Caki2 (cell line): ENCODE data around the gene MYO5B. TPM values are rescaled to one million over a fixed set of nuclear protein-coding genes. Genes with fewer than 3 reads are reported as not detected.
"Not testable (repeated sequence)": the region's sequence is repeated elsewhere in the genome, so short reads cannot be mapped to it uniquely, and the experiment has no call there.

Source experiments
- DNase-seq: peaks from one replicate; pipeline ENCODE4 v3.0.0-alpha.2; 2015; ENCODE audit warnings: low read depth
- in situ Hi-C: cut with HindIII; loops from 2 replicates; pipeline ENCODE4 v1.10.0; 2016; ENCODE audit warnings: low sequenced_read_pairs, low pct_unique_long_range_greater_than_20kb, mixed read lengths
- total RNA-seq: library from RNA; depleted of rRNA; stranded (reverse); fragments of >200 nt; shearing (Covaris generic); gene quantifications from 2 replicates; pipeline ENCODE4 v1.2.3, GENCODE V29; 2014; ENCODE audit warnings: low replicate concordance; rRNA removed

Gene MYO5B
- total RNA-seq, 1 experiment from 2014 or later: 9.6 TPM

DNA sequence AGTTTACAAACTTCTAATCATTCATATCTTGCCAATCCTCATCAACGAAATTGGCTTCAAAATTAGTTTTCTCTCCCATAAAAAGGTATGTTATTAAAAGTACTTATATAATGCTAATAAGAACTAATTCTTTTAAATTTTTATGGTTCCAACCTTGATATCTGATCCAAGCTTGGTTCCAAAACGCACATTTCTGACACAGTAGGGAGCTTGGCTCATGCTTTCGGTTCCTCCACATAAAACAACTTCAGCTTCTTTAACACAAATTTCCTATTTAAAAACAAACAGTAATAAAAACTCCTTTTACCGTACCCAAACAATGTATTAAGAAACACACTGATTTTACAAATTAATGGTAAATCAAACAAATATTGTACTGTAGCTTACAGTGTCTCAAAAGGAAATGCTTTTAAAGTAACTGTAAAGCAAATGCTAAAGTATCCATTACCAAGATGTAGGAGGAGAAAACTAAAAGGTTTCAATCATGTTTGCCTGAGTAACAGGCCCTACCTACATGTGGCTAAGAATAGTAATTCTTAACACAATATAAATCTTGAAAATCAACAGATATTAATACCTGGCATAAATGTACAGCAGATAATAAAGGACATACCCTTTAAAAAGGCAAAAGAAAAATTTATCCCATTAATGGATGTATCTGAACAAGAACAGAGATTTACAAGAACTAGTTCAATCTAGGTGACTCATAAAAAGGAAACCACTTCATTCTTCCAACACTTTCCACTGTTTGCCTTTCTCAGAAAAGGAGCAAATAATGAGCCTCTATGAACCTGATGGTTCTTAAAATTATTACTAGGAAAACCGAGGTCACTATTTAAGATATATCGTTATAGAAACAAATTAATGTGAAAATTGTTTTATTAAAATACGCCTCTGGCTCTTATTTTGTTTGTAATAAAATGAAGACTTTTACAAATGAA lies 399.1 kb downstream of the MYO5B start:
- no peak for DNase-seq
- in situ Hi-C loops: no loop called here

DNA sequence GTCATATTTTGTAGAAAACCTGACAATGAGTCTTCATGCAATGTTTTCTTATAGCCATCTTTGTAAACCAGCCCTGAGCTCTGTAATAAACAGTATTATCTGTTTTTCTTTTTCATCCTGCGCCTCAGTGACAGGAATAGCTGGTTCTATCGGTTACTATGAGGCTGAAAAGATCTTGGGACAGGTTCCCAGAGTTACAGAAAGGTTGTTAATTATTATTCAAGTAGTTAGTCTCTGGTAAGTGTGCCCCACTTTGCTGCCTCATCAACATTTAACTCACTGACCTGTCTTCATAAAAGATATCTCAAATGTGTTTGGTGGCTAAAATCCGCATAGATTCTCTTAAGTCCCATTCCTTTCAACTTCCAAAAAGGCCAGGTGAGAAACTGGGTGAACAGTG lies 400.2 kb downstream of the MYO5B start:
- DNase-seq: no peak
- in situ Hi-C loops: no loop called here

DNA sequence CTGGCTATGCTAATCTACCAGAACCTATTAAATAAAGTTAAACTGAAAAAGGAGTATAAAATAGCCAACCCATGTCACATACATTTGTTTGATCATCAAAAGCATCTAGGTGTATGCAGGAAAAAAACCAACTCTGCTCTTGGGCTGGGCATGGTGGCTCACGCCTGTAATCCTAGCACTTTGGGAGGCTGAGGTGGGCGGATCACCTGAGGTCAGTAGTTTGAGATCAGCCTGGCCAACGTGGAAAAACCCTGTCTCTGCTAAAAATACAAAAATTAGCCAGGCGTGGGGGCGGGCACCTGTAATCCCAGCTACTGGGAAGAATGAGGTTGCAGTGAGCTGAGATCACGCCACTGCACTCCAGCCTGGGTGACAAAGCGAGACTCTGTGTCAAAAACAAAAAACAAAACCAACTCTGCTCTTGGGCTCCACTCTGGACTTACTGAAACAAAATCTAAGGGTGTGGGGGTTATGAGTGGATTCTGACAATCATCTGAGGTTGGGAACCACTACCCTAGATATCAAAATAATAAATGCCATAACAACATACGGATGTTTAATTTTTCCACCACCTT lies 405.3 kb downstream of the MYO5B start:
- in situ Hi-C loops, DNase-seq: not testable (repeated sequence)

DNA sequence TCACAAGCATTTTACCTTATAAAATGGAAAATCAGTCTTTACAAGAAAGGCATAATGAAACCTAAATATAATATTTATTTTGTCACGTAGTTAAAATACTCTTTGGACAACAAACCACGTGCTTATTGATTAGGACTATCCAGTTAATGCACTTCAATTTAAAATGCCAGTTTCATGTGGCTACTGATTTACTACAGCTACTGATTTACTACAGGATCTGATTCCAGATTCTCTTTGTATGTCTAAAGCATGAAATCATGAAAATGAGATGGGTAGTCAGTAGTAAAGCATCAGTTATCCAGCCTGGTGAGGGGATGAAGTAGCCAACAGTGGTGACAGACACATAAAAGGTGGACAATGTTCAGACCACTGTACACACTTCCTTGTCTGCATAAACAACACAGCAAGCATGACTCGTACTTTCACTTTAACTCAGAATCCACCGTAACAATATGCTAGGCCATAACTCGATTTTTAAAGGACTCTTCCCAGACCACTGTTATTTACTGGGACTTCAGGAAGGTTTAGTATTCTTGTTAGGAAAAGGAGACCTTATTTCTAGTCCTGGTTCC lies 406.5 kb downstream of the MYO5B start:
- peak; percentile 23 for DNase-seq
- in situ Hi-C loops: no loop called here

DNA sequence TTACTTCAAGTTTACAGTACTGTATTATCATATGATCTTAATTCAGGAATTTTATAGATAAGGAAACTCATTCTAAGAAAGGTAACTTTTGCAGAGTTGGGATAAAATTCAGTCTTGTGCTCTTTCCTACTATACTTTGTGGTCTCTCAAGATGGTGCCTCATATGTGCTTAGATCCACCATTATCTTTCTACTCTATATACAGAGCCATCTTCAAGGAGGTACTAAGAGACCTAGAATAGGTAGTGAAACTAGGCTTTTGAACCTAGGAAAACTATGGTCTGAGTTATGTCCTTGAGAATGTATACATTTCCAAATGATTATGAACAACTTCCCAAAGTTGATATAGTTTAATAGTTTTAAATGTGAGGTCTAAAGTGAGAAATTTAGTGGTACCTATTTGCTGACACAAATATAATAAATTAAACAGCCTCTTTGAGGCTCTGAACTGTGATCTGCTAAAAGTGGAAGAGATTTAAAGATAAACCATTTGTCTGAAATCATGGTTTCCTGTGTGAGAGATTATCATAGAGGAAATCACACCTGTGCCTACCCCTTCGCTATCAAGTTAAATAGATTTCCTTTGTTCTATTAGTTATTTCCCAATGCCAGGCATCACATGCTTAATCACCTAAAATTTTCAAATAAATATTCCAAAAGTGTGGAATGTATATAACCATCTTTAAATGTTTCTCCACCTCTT lies 408.8 kb downstream of the MYO5B start:
- in situ Hi-C loops: no loop called here
- no peak for DNase-seq

DNA sequence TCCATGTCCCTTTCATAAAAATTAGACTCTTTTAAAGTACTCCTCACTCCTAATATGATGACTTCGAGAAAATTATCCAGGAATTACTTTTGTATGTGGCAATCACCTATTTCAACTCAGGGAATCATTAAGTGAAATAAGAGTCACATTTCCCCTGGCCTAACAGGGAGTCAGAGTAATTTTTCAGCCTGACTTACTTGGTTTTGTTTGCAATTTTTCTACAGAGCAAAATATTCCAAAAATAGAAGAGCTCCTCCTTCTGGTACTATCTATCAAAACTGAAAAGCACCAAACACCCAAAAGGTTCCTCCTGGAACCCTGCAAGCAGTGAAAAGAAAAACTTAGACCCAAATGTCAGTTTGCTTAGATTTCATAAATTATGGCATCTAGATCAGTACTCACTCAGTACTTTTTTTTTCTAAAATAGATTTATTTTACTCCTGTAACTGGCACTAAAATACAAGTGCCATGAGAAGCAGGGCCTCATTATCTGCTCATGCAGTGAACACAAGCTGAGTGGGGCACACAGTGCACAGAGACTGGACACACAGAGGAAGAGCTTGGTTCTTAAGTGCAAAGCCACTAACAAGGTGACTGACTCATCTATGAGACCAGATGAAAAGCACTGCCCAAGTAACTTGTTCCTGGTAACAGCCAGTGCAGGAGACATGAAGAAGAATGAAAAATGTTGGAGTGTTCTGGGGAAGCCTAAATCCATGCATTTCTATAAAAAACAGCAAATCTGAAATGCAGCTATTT lies 410.3 kb downstream of the MYO5B start:
- DNase-seq: no peak
- in situ Hi-C loops: no loop called here

DNA sequence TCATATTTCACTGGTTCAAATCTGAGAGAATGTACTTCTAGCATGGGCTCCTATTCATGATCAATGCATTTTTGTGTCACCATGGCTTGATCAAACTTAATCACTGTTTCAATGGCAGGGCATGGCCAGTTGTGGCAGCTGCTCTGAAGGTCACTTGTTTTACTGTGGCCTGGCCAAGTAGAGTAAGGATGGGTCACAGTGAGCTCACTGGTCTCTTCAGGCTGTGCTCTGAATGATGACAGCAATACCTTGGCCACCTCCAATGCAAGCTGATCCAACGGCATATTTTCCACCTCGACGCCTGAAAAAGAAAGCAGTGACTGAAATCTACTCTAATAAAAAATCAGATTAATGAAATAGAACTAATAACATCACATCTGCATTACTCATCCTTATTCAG lies 411.3 kb downstream of the MYO5B start:
- DNase-seq, in situ Hi-C loops: not testable (repeated sequence)

DNA sequence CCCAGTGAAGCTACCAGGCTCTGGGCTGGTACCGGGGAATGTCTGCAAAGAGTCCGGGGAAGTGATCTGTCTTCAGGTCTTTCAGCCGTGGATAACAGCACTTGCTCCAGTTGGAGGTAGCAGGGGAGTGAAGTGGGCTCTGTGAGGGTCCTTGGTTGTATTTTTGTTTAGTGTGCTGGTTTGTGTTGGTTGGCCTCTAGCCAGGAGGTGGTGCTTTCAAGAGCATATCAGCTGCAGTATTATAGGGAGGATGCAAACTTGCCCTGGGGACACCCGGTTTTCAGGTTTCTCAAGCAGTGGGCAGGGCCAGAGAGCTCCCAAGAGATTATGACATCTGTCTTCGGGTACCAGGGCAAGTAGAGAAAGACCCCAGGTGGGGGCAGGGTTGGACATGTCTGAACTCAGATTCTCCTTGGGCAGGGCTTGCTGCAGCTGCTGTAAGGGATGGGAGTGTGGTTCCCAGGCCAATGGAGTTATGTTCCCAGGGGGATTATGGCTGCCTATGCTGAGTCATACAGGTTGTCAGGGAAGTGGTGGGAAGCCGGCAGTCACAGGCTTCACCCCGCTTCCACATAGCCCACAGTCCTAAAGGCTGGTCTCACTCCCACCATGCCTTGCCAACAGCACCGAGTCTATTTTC lies 416.0 kb downstream of the MYO5B start:
- in situ Hi-C loops: no loop called here
- DNase-seq: no peak

Other genes with a start within 250 kb of the MYO5B start
- 0.64 TPM in 1 of 2 replicates, not detected in the other for gene CFAP53, start 71.3 kb upstream of the MYO5B start, total RNA-seq
- 22.7 and 28.3 TPM in 2 replicates for gene MBD1, start 86.4 kb upstream of the MYO5B start, total RNA-seq
- gene CXXC1, start 92.5 kb upstream of the MYO5B start, total RNA-seq: 32.3 and 33.9 TPM in 2 replicates
- gene SKA1, start 179.9 kb upstream of the MYO5B start, total RNA-seq: 13.3 and 13.4 TPM in 2 replicates